Lower lobe of right lung (tissue), 2 donors: ENCODE data around the gene LONRF2. TPM values are rescaled to one million over a fixed set of nuclear protein-coding genes. Genes with fewer than 3 reads are reported as not detected.

Experiments used
- ATAC-seq, 2 donors: fragments of 200-7000 bp; cut with Tn5 transposase; one replicate each; pipeline ENCODE4 v1.9.1; 2020 to 2022; ENCODE audit warnings: mild to moderate bottlenecking in 2 of 2, moderate library complexity in 2 of 2
- DNase-seq: peaks from one replicate; pipeline ENCODE4 v3.0.0-alpha.2; 2020
- H3K27ac ChIP-seq: fragments of 200-600 bp; one replicate; pipeline ENCODE4 v1.8.0; 2022
- H3K27me3 ChIP-seq: fragments of 200-600 bp; one replicate; pipeline ENCODE4 v1.8.0; 2022; ENCODE audit warnings: low read depth
- H3K36me3 ChIP-seq: fragments of 200-600 bp; one replicate; pipeline ENCODE4 v1.8.0; 2022; ENCODE audit warnings: mild to moderate bottlenecking
- H3K4me1 ChIP-seq: fragments of 200-600 bp; one replicate; pipeline ENCODE4 v1.8.0; 2022
- H3K4me3 ChIP-seq: fragments of 200-600 bp; one replicate; pipeline ENCODE4 v1.8.0; 2022; ENCODE audit warnings: mild to moderate bottlenecking
- H3K9me3 ChIP-seq: fragments of 200-600 bp; one replicate; pipeline ENCODE4 v1.8.0; 2022
- CTCF ChIP-seq: fragments of 200-600 bp; IDR thresholded peaks from one replicate; pipeline ENCODE4 v1.8.0; 2022; ENCODE audit warnings: antibody characterized with exemption, mild to moderate bottlenecking
- intact Hi-C: fragments of 100-400 bp; cut with DNase I; formaldehyde crosslinking; loops from one replicate; pipeline ENCODE4 v1.11.0; 2022
- total RNA-seq: library from RNA; stranded (reverse); fragmentation: NEBNext Ultra II Directional; extraction: Animal tissue kit (Norgen Biotek cat#: 25700); gene quantifications from one replicate; pipeline ENCODE4 v1.2.1, GENCODE V29; 2021
- donor health status: DM: no; HTN: yes; CAD: no; lungs with severe emphysema.

LONRF2 gene
- total RNA-seq, 1 donor from 2014 or later, result 2.1 TPM

GRCh38 chr2:100268986-100269385 lies 53.3 kb downstream of the LONRF2 start:
- H3K9me3 ChIP-seq, result no peaks in the 10 kb centered on the region
- no peak for DNase-seq
- H3K27ac ChIP-seq, result no peak overlapping the region
- no peak for ATAC-seq
- no peak overlapping the region for H3K4me3 ChIP-seq
- intact Hi-C loops, result no loop called here
- TF ChIP-seq CTCF, result no peak
- H3K36me3 ChIP-seq, result no peaks in the 10 kb centered on the region
- H3K27me3 ChIP-seq, result no peaks in the 10 kb centered on the region
- H3K4me1 ChIP-seq, result no peaks in the 10 kb centered on the region

DNA sequence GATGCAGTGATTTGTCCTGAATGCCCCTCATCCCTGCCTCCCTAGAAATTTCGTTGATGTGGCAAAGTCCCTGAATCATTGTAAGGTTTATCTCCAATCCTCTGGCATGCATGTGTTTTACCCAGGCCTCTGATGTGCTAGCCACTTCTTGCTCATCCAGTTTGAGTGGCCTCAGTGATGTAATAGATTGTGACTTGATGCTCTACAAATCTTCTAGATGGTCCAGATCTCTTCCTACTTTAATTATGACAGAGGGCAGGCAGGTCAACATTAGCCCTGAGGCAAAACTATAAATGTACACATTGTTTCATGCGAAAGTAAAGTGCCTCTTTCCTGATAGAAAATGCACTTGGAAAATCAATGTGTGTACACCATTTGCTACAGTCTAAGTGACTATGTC lies 54.5 kb downstream of the LONRF2 start:
- peaks cover 2% of the 10 kb centered on the region for H3K4me1 ChIP-seq
- no peak overlapping the region for H3K27ac ChIP-seq
- no peaks in the 10 kb centered on the region for H3K27me3 ChIP-seq
- intact Hi-C loops, result no loop called here
- no peak for TF ChIP-seq CTCF
- no peak overlapping the region for H3K4me3 ChIP-seq
- H3K36me3 ChIP-seq, result no peaks in the 10 kb centered on the region
- H3K9me3 ChIP-seq, result no peaks in the 10 kb centered on the region
- ATAC-seq, result no peak
- DNase-seq, result no peak

GRCh38 chr2:100266126-100266525 lies 56.2 kb downstream of the LONRF2 start:
- Histone ChIP-seq H3K4me1 (peaks cover 8% of the 10 kb centered on the region), H3K36me3 (no peaks in the 10 kb centered on the region), H3K4me3 (no peak overlapping the region), H3K27me3 (no peaks in the 10 kb centered on the region), H3K9me3 (no peaks in the 10 kb centered on the region), H3K27ac (no peak overlapping the region)
- TF ChIP-seq CTCF, result no peak
- DNase-seq (no peak), ATAC-seq (no peak)
- intact Hi-C loops, result no loop called here

GRCh38 chr2:100265226-100265625 lies 57.1 kb downstream of the LONRF2 start:
- intact Hi-C loops, result no loop called here
- Histone ChIP-seq H3K4me1 (peaks cover 8% of the 10 kb centered on the region), H3K27ac (no peak overlapping the region), H3K36me3 (no peaks in the 10 kb centered on the region), H3K27me3 (no peaks in the 10 kb centered on the region), H3K4me3 (no peak overlapping the region), H3K9me3 (no peaks in the 10 kb centered on the region)
- DNase-seq, result no peak
- TF ChIP-seq CTCF, result no peak
- no peak for ATAC-seq

GRCh38 chr2:100264651-100265050 lies 57.6 kb downstream of the LONRF2 start:
- Histone ChIP-seq H3K27me3 (no peaks in the 10 kb centered on the region), H3K4me1 (peaks cover 8% of the 10 kb centered on the region), H3K27ac (no peak overlapping the region), H3K9me3 (no peaks in the 10 kb centered on the region), H3K36me3 (no peaks in the 10 kb centered on the region), H3K4me3 (no peak overlapping the region)
- TF ChIP-seq CTCF, result no peak
- no peak for ATAC-seq
- DNase-seq, result no peak
- intact Hi-C loops, result loop anchor here (5.0 kb wide), 1 partner anchor 118 kb away; no protein-coding TSS in a partner anchor

GRCh38 chr2:100264121-100264520 lies 58.2 kb downstream of the LONRF2 start:
- Histone ChIP-seq H3K4me3 (no peak overlapping the region), H3K27me3 (no peaks in the 10 kb centered on the region), H3K36me3 (no peaks in the 10 kb centered on the region), H3K9me3 (no peaks in the 10 kb centered on the region), H3K4me1 (peaks cover 8% of the 10 kb centered on the region), H3K27ac (no peak overlapping the region)
- no peak for DNase-seq
- no peak for ATAC-seq
- intact Hi-C loops, result loop anchor here (5.0 kb wide), 1 partner anchor 118 kb away; no protein-coding TSS in a partner anchor
- no peak for TF ChIP-seq CTCF
